Right atrium auricular region (tissue), 2 donors: ENCODE results near the gene PRLH. TPM values are rescaled to one million over a fixed set of nuclear protein-coding genes. Genes with fewer than 3 reads are reported as not detected.
A peak's percentile ranks its signal among the peaks of the same experiment; 100 is the strongest.

Experiments used
- DNase-seq: peaks from one replicate; pipeline ENCODE4 v3.0.0-alpha.2; 2019; ENCODE audit warnings: low spot score
- H3K27ac ChIP-seq, 2 donors: fragments of 200-600 bp; sonication (generic); 1 replicate in 1 of 2; 2 replicates in 1 of 2; pipeline ENCODE4 v1.5.1; 2016 to 2019
- H3K27me3 ChIP-seq, 2 donors: fragments of 200-600 bp; sonication (generic); one replicate each; pipeline versions ENCODE4 v1.5.1 to v1.6.0; 2017 to 2019
- H3K36me3 ChIP-seq: fragments of 200-600 bp; sonication (generic); one replicate; pipeline ENCODE4 v1.5.1; 2016
- H3K4me1 ChIP-seq, 2 donors: fragments of 200-600 bp; sonication (generic); one replicate each; pipeline versions ENCODE4 v1.5.1 to v1.6.0; 2017 to 2019
- H3K4me3 ChIP-seq, 2 donors: fragments of 200-600 bp; sonication (generic); 1 replicate in 1 of 2; 2 replicates in 1 of 2; pipeline ENCODE4 v1.5.1; 2017 to 2019; ENCODE audit warnings: mild to moderate bottlenecking in 1 of 2, moderate library complexity in 1 of 2
- H3K9me3 ChIP-seq, 2 donors: fragments of 200-600 bp; sonication (generic); one replicate each; pipeline ENCODE4 v1.5.1; 2019
- CTCF ChIP-seq, 2 donors: fragments of 200-600 bp; sonication (generic); IDR thresholded peaks; one replicate each; pipeline ENCODE4 v1.5.1; 2019; ENCODE audit warnings: antibody characterized with exemption in 2 of 2
- total RNA-seq, 2 donors: library from RNA; depleted of rRNA; stranded (reverse); fragments of >200 nt; gene quantifications; one replicate each; pipeline ENCODE4 v1.1.0, GENCODE V29; 2016

Gene PRLH
- total RNA-seq, 2 donors from 2014 or later: not detected

DNA sequence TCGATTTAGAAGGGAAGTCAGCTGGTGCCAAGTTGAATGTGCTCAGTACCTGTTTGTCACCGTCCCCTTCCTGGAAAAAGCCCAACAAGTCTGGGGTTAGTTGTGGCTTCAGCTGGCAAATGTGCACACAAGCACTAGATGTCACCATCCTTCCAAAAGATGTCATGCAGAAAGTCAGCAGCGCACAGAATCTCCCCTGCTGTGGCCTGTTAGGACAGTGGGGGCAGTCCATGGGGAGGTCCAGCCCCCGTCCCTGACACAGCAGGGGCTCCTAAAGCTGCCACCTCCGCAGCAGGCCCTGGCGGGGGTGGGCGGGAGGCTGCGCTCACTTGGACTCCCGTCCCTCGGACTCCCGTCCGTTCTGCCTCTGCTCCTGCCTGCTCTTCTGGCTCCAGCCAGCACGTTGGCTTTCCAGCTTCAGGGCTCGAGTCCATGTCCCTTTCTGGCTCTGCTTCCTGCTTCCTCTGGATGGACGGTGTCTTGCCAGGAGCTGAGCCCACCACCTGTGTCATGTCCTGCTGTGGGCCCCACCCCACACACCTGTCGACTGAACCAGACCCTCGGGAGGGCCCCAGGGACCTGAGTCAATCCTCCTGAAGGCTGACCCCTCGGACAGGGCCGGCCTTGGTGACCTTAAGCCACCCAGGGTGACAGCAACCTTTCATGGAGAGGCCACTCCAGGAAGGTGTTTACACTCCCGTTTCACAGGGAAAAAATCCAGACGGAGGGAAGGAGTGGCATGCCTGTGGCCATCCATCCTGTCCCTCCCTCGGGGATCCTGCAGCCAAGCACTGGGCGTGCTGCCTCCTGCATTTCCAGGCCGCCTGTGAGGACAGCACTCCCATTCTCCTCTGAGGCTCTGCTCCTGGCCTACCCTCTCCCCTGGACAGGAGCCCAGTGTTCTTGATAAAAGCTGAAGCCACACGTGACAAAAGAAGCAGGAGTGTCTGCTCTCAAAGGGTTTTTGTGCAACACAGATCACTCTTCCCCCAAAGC lies 15.7 kb downstream of the PRLH start:
- DNase-seq: peak; percentile 88
- Histone ChIP-seq H3K4me1 (peaks cover 0 to 19% of the 10 kb centered on the region in 2 donors), H3K27ac (peak overlapping the region; percentile 81 to 89), H3K27me3 (no peaks in the 10 kb centered on the region), H3K4me3 (peak overlapping the region in 1 of 2 donors; percentile 30), H3K36me3 (no peaks in the 10 kb centered on the region), H3K9me3 (no peaks in the 10 kb centered on the region)
- peak; percentile 29 to 69 for TF ChIP-seq CTCF (IDR thresholded peaks at IDR 0.05)

- H3K27me3 ChIP-seq: no peaks in the 10 kb centered on the region
- no peaks in the 10 kb centered on the region for H3K36me3 ChIP-seq
- peak overlapping the region in 1 of 2 donors; percentile 81 for H3K27ac ChIP-seq
- no peaks in the 10 kb centered on the region for H3K9me3 ChIP-seq
- H3K4me1 ChIP-seq: peaks cover 0 to 19% of the 10 kb centered on the region in 2 donors
- DNase-seq: no peak
- TF ChIP-seq CTCF (IDR thresholded peaks at IDR 0.05): no peak
- H3K4me3 ChIP-seq: no peak overlapping the region
Measured at GRCh38 chr2:237583385-237584295, 17.3 kb downstream of the PRLH start.

GRCh38 chr2:237585590-237586221 lies 19.3 kb downstream of the PRLH start:
- H3K9me3 ChIP-seq: no peaks in the 10 kb centered on the region
- H3K4me3 ChIP-seq: no peak overlapping the region
- H3K27me3 ChIP-seq: no peaks in the 10 kb centered on the region
- H3K36me3 ChIP-seq: no peaks in the 10 kb centered on the region
- no peak for TF ChIP-seq CTCF (IDR thresholded peaks at IDR 0.05)
- no peak for DNase-seq
- peaks cover 0 to 25% of the 10 kb centered on the region in 2 donors for H3K4me1 ChIP-seq
- no peak overlapping the region for H3K27ac ChIP-seq

DNA sequence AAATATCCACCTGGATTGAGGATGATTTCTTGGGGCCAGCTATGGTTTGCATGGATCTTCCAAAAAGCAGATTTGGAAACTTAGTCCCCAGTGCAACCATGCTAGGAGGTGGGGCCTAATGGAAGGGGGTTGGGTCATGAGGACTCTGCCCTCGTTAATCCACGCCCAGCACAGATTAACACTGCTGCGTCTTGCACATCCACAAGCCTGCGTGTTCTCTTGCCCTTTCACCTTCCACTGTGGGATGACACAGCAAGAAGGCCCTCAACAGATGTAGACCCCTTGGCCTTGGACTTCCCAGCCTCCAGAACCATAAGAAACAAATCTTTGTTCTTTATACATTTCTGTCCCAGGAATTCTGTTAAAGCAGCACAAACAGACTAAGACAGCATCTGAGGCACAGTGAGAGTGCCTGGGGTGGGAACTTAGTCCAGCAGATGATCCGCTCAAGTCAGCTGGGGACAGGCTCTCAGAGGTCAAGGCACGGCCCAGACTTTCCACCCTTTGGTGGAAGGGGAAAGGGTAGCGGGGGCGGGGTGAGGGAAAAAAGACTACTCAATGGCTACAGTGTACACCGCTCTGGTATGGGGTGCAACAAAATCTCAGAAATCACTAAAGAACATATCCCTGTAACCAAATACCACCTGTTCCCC lies 21.8 kb downstream of the PRLH start:
- Histone ChIP-seq H3K27me3 (no peaks in the 10 kb centered on the region), H3K27ac (no peak overlapping the region), H3K4me3 (no peak overlapping the region), H3K4me1 (peaks cover 0 to 10% of the 10 kb centered on the region in 2 donors), H3K9me3 (no peaks in the 10 kb centered on the region), H3K36me3 (no peaks in the 10 kb centered on the region)
- TF ChIP-seq CTCF (IDR thresholded peaks at IDR 0.05): no peak
- no peak for DNase-seq
